Dermis lymphatic vessel endothelial cell (primary cell): ENCODE data around the gene RRM2. TPM values are rescaled to one million over a fixed set of nuclear protein-coding genes. Genes with fewer than 3 reads are reported as not detected.

Experiments used
- total RNA-seq: library from RNA; depleted of rRNA; stranded (reverse); fragments of >200 nt; gene quantifications from 2 replicates; pipeline ENCODE4 v1.2.1, GENCODE V29; 2014

The RRM2 gene
- 6.4 and 6.9 TPM in 2 replicates for total RNA-seq

GRCh38 chr2:10122500-10123280 lies at the start of gene RRM2:
TSS of gene RRM2 (plus strand) at chr2:10122739. CDS start at chr2:10122799, 60 bp downstream.

GRCh38 chr2:10079870-10080535 lies 42.5 kb upstream of the RRM2 start, which contains the start of gene CYS1:
TSS of gene CYS1 (minus strand) at chr2:10080411. CDS start at chr2:10080223, 188 bp downstream.

Other genes with a start within 250 kb of the RRM2 start
- gene GRHL1, start 171.0 kb upstream of the RRM2 start, total RNA-seq, result 0.09 and 0.11 TPM in 2 replicates
- 5.2 and 8.3 TPM in 2 replicates for gene KLF11, start 79.2 kb upstream of the RRM2 start, total RNA-seq
- under 0.01 and 0.11 TPM in 2 replicates for gene CYS1, start 42.3 kb upstream of the RRM2 start, total RNA-seq
- gene HPCAL1, start 180.2 kb downstream of the RRM2 start, total RNA-seq, result 27.5 and 31.6 TPM in 2 replicates